ENCODE measurements around the gene COL5A1.

DNA sequence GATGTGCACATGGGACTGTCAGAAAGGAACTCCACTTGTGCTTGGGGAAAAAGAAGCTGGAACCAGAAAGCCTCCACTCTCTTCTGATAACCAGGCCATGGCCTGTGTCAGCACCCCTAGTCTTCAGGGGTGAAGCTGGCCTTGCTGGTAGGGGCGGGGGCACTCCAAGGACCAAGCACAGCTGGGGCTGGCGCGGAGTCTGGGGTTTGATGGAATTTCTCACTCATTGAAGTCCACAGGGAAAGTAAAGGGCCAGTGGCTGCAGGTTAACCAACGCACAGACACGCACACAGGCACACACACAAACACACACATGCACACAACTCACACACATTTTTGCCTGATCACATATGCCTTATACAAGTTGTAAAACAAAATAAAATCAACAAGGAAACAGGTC, 1.6 kb upstream of the COL5A1 start:
- no peak for TF ChIP-seq POLR2A (IDR thresholded peaks at IDR 0.05)
- TF ChIP-seq, protein P1, sequence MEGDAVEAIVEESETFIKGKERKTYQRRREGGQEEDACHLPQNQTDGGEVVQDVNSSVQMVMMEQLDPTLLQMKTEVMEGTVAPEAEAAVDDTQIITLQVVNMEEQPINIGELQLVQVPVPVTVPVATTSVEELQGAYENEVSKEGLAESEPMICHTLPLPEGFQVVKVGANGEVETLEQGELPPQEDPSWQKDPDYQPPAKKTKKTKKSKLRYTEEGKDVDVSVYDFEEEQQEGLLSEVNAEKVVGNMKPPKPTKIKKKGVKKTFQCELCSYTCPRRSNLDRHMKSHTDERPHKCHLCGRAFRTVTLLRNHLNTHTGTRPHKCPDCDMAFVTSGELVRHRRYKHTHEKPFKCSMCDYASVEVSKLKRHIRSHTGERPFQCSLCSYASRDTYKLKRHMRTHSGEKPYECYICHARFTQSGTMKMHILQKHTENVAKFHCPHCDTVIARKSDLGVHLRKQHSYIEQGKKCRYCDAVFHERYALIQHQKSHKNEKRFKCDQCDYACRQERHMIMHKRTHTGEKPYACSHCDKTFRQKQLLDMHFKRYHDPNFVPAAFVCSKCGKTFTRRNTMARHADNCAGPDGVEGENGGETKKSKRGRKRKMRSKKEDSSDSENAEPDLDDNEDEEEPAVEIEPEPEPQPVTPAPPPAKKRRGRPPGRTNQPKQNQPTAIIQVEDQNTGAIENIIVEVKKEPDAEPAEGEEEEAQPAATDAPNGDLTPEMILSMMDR (IDR thresholded peaks at IDR 0.05) = no peak

All from esophagus squamous epithelium (tissue), 4 donors.